GM21723 (cell line): ENCODE measurements around the gene PRKAR2B.

Source experiments
- ATAC-seq: cut with Tn5 transposase; IDR thresholded peaks from one replicate; pipeline ENCODE4 v1.9.1; 2021; ENCODE audit warnings: mild to moderate bottlenecking, moderate library complexity; ENCODE audit not compliant: unreplicated experiment

Gene PRKAR2B

GRCh38 chr7:107044347-107045194 is at the start of gene PRKAR2B:
Gene PRKAR2B (plus strand): TSS chr7:107044705. CDS start chr7:107044908, 203 bp downstream.
- ATAC-seq = peak; percentile 90

- ATAC-seq = no peak
Observed at GRCh38 chr7:106994833-106995232, 49.7 kb upstream of the PRKAR2B start.

GRCh38 chr7:106997487-106998271 is 46.8 kb upstream of the PRKAR2B start:
- ATAC-seq = no peak

- ATAC-seq = no peak
Observed at GRCh38 chr7:106999023-106999422, 45.5 kb upstream of the PRKAR2B start.

- ATAC-seq = no peak
Observed at GRCh38 chr7:107001490-107001889, 43.0 kb upstream of the PRKAR2B start.

GRCh38 chr7:107002126-107002525 is 42.4 kb upstream of the PRKAR2B start:
- ATAC-seq = no peak

GRCh38 chr7:107002529-107002998 is 41.9 kb upstream of the PRKAR2B start:
- no peak for ATAC-seq

GRCh38 chr7:107007007-107007891 is 37.3 kb upstream of the PRKAR2B start:
- ATAC-seq = no peak

GRCh38 chr7:107007892-107008287 is 36.6 kb upstream of the PRKAR2B start:
- no peak for ATAC-seq

- no peak for ATAC-seq
Observed at GRCh38 chr7:107009846-107010203, 34.7 kb upstream of the PRKAR2B start.

- ATAC-seq = no peak
Observed at GRCh38 chr7:107012691-107013090, 31.8 kb upstream of the PRKAR2B start.

- ATAC-seq = no peak
Observed at GRCh38 chr7:107014387-107015023, 30.0 kb upstream of the PRKAR2B start.

- ATAC-seq = no peak
Observed at GRCh38 chr7:107016312-107016711, 28.2 kb upstream of the PRKAR2B start.

- no peak for ATAC-seq
Observed at GRCh38 chr7:107017965-107018719, 26.4 kb upstream of the PRKAR2B start.

GRCh38 chr7:107020400-107020799 is 24.1 kb upstream of the PRKAR2B start:
- ATAC-seq = no peak

GRCh38 chr7:107021600-107021999 is 22.9 kb upstream of the PRKAR2B start:
- ATAC-seq = no peak

- no peak for ATAC-seq
Observed at GRCh38 chr7:107023522-107024151, 20.9 kb upstream of the PRKAR2B start.

GRCh38 chr7:107024906-107025305 is 19.6 kb upstream of the PRKAR2B start:
- no peak for ATAC-seq

- ATAC-seq = no peak
Observed at GRCh38 chr7:107025449-107026103, 18.9 kb upstream of the PRKAR2B start.
